ENCODE measurements around the gene ADIPOR2.
A peak's percentile ranks its signal among the peaks of the same experiment; 100 is the strongest.

Gene ADIPOR2

GRCh38 chr12:1794440-1795090 is 103.7 kb downstream of the ADIPOR2 start:
- DNase-seq (ENCODE audit: insufficient read length, low spot score) (no peak), FAIRE-seq (no peak)
- no peak for TF ChIP-seq POLR2A (IDR thresholded peaks at IDR 0.05; ENCODE audit: low read depth, low read length)

GRCh38 chr12:1795221-1795784 is 104.4 kb downstream of the ADIPOR2 start:
- no peak for TF ChIP-seq POLR2A (IDR thresholded peaks at IDR 0.05; ENCODE audit: low read depth, low read length)
- no peak for FAIRE-seq
- no peak for DNase-seq (ENCODE audit: insufficient read length, low spot score)

DNA sequence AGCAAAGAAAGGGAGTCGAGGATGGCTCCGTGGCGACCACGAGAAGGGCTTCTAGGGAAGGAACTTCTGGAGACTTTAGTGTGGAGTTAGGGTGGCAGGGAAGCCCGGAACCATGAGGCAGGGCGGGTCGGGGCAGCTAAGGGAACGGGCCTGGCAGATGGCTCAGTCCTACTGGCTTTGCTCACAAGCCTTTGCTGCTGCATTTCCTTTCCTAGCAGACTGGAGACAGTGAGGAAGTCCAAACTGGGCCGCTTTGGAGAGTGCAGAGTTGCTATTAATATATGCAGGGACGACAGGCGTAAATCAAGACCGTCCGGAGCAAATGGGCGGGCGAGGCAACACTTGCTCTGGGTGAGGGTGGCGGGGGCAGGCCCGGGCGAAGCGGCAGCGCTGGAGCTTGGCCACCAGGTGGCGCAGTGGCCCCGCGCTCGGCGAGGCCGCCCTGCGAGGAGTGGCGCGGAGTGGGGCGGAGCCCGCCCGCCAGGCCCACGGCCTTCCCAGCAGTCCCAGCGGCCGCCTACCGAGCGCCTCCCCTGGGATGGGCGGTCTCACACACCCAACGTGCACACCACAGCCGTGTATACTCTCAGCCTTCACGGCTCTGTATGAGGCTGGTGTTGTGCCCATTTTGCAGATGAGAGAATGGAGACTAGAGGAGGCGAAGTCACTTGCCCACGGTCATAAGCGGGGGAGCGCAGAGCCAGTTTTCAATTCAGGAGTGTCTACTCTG is 105.1 kb downstream of the ADIPOR2 start:
- peak; percentile 34; the same call in 1 of the 2 replicates for TF ChIP-seq POLR2A (IDR thresholded peaks at IDR 0.05; ENCODE audit: low read depth, low read length)
- FAIRE-seq: no peak
- DNase-seq (ENCODE audit: insufficient read length, low spot score): peak; percentile 96

- FAIRE-seq: no peak
- DNase-seq (ENCODE audit: insufficient read length, low spot score): no peak
- TF ChIP-seq POLR2A (IDR thresholded peaks at IDR 0.05; ENCODE audit: low read depth, low read length): no peak
These were observed 105.7 kb downstream of the ADIPOR2 start for GRCh38 chr12:1796515-1797010.

- no peak for DNase-seq (ENCODE audit: insufficient read length, low spot score)
- no peak for FAIRE-seq
- TF ChIP-seq POLR2A (IDR thresholded peaks at IDR 0.05; ENCODE audit: low read depth, low read length): no peak
These were observed 106.4 kb downstream of the ADIPOR2 start for GRCh38 chr12:1797011-1797901.

GRCh38 chr12:1797991-1798640 is 107.2 kb downstream of the ADIPOR2 start:
- DNase-seq (ENCODE audit: insufficient read length, low spot score) (no peak), FAIRE-seq (no peak)
- no peak for TF ChIP-seq POLR2A (IDR thresholded peaks at IDR 0.05; ENCODE audit: low read depth, low read length)

DNA sequence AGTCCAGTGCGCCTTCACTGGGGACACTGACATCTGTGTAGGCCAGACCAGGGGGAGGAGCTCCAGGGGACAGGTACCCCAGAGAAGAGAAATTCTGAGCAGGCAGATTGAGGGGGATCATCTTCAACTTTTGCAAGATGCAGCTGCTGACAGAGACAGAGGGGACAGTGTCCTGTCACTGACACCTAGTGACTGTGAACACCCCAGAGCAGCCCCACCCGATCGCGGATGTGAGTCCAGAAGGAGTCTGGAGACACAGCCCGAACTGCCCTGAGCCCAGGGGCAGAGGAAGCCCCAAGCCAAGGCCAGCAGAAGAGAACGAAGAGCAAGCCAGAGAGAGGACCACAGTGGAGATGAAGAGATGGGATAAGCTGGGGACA is 107.8 kb downstream of the ADIPOR2 start:
- TF ChIP-seq POLR2A (IDR thresholded peaks at IDR 0.05; ENCODE audit: low read depth, low read length): no peak
- FAIRE-seq: no peak
- DNase-seq (ENCODE audit: insufficient read length, low spot score): no peak

DNA sequence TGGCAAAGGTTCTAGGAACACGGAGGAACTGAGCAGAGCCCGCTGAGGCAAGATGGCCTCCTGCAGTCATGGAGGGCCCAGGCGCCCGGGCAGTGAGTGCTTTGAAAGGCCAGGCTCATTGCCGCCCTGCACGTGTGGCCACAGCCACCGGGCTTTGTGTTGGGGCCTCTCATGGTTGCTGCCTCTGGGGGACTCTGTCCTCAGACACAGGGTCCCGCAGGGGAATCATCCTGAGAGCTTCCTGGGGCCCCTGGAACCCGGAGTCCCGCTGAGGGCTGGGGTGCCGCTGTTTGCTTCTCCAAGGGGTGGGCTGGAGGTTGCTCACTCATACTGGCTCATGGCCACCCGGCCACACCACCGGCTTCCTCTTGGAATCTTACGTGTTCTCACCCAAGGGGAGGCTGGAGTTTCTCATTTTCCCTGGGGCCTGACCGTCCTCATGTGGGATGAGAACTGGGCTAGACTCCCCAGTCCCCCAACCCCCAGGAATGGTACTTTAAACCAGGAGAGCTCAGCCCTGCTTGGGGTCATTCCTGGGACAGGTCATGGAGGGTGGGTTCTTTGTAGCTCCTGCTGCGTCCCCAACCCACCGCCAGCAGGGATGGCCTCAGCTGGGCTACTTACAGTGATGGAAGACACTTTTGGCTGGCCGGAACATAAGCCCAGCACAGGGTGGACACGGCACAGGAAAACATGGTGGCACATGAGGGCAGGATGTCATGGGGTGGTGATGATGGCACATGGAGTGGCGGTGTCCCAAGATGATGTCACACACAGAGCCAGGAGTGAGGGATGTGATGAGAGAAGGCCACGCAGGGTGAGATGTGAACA is 108.4 kb downstream of the ADIPOR2 start:
- TF ChIP-seq POLR2A (IDR thresholded peaks at IDR 0.05; ENCODE audit: low read depth, low read length): no peak
- FAIRE-seq (no peak), DNase-seq (ENCODE audit: insufficient read length, low spot score) (no peak)

- DNase-seq (ENCODE audit: insufficient read length, low spot score) (no peak), FAIRE-seq (no peak)
- TF ChIP-seq POLR2A (IDR thresholded peaks at IDR 0.05; ENCODE audit: low read depth, low read length): no peak
These were observed 109.1 kb downstream of the ADIPOR2 start for GRCh38 chr12:1799882-1800400.

DNA sequence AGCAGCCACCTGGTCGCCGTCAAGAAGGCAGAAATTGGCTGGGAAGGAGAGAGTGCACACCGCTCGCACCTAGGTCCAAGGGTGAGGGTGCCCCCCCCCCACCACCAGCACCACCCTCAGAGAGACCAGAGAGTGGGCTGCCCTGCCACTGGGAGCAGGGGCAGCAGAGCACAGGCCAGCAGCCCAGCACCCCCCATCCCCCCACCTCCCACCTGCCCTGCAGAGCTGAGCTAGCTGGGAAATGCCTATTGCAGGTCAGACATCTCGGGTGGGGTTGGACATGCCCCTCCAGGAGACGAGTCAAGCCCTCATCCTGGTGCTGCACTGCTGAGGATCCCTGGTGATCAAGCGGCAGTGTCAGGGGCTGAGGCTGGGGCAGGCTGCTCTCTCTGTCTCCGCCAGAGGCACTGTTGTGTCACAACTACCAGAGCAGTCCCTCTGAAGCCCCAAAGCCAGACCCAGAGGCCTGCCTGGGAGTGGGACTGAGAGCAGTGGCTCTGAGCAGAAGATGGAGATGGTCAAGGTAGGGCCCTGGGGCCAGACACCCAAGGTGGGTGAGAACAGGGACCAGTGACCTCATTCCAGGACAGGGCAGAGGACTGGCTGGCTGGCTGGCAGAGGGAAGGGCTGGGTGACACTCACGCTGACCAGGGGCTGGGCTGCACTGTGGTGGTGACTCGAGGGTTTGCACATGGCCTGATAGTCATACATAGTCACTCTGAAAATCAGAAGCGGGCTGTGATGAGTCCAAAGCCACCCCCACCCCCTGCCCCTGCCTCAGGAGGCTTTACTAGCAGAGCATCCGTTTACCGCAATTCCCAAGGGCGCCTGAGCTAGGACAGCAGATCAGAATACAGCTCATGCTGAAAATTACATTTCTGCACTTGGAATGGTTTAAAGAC is 109.8 kb downstream of the ADIPOR2 start:
- FAIRE-seq (no peak), DNase-seq (ENCODE audit: insufficient read length, low spot score) (no peak)
- no peak for TF ChIP-seq POLR2A (IDR thresholded peaks at IDR 0.05; ENCODE audit: low read depth, low read length)

DNA sequence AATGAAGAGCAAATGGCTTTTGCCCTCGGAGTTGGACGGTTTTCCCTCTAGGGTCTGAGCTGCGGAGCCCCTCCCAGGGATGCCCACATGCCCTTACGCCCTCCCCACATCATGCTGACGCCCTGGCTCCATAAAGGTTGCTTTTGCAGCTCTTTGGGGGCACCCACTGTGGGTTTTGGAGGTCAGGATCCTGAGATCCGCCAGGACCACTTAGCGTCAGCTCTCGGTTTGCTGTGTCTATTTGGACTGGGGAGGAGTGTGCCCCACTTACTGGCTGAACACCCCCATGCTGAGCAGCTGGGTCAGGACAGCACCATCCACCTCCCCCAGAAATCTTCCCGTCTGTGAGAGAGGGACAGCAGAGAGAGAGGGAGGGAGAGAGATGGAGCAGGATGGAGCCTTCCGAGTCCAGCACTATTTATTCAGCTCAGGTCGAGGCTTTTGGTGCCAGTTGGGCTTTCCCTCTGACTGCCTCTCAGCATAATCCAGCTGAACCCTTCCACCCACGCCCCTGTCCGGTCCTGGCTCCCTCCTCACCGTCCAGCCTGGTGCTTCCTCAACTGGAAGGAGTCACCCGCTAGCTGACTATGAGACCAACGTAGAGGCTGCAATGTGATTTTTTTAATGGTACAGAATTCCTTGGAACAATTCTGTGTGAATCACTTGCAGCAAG is 110.6 kb downstream of the ADIPOR2 start:
- FAIRE-seq: no peak
- no peak for DNase-seq (ENCODE audit: insufficient read length, low spot score)
- no peak for TF ChIP-seq POLR2A (IDR thresholded peaks at IDR 0.05; ENCODE audit: low read depth, low read length)
